H1 (cell line): Measurements from ENCODE around the gene TRABD2B. TPM values are rescaled to one million over a fixed set of nuclear protein-coding genes. Genes with fewer than 3 reads are reported as not detected.

ENCODE experiments used
- CTCF ChIA-PET: fragments of 300-600 bp; sonication (Branson Sonifier 250); formaldehyde crosslinking; loops from one replicate; lab custom pipeline; 2021; ENCODE audit not compliant: partially characterized antibody; lab: Charles Lee
- POLR2A ChIA-PET: fragments of 300-600 bp; sonication (Branson Sonifier 250); formaldehyde crosslinking; loops from one replicate; lab custom pipeline; 2021; ENCODE audit warnings: inconsistent platforms; ENCODE audit not compliant: partially characterized antibody; lab: Charles Lee
- DNase-seq, 2 experiments: peaks; one replicate each; pipeline versions ENCODE4 v3.0.0 to v3.0.0-alpha.2; 2010 to 2022; ENCODE audit warnings: low spot score in 2 of 2, low read depth in 1 of 2, mixed read lengths in 1 of 2
- FAIRE-seq: peaks from 2 replicates; lab custom pipeline; 2011; peaks lifted over from hg19 to GRCh38; lab: Jason Lieb, UNC
- H2AFZ ChIP-seq: 2 replicates; pipeline ENCODE4 v1.8.1; 2012; ENCODE audit warnings: low read length, inconsistent platforms
- H2AK5ac ChIP-seq: 2 replicates; pipeline ENCODE4 v1.6.1; 2013; ENCODE audit warnings: low read depth, low read length
- H2BK120ac ChIP-seq: replicated peaks from 2 replicates; pipeline ENCODE3; 2013; ENCODE audit warnings: low read depth, low read length, inconsistent platforms
- H2BK12ac ChIP-seq: 2 replicates; pipeline ENCODE4 v1.6.1; 2013; ENCODE audit warnings: low read depth, low read length
- H2BK15ac ChIP-seq: 2 replicates; pipeline ENCODE4 v1.6.1; 2013; ENCODE audit warnings: low read length
- H2BK20ac ChIP-seq: 2 replicates; pipeline ENCODE4 v1.6.1; 2013; ENCODE audit warnings: low read length
- H2BK5ac ChIP-seq: 2 replicates; pipeline ENCODE4 v1.6.1; 2013; ENCODE audit warnings: low read depth, low read length
- H3K14ac ChIP-seq: 2 replicates; pipeline ENCODE4 v1.6.1; 2013; ENCODE audit warnings: inconsistent platforms; ENCODE audit not compliant: insufficient read length
- H3K18ac ChIP-seq: 2 replicates; pipeline ENCODE4 v1.6.1; 2013; ENCODE audit warnings: low read length; ENCODE audit errors: extremely low read depth
- H3K23ac ChIP-seq: 2 replicates; pipeline ENCODE4 v1.6.1; 2013; ENCODE audit warnings: inconsistent platforms; ENCODE audit not compliant: insufficient read length
- H3K23me2 ChIP-seq: 2 replicates; pipeline ENCODE4 v1.6.1; 2013; ENCODE audit warnings: low read depth, low read length
- H3K27ac ChIP-seq: 2 replicates; pipeline ENCODE4 v1.6.1; 2011; ENCODE audit warnings: low read depth, low read length, inconsistent platforms
- H3K27me3 ChIP-seq, 4 experiments: replicated peaks in 1 of 4; 1 replicate in 1 of 4; 2 replicates in 3 of 4; pipeline versions ENCODE4 v1.6.1 to v1.8.1; 2011 to 2013; ENCODE audit warnings: low read length in 3 of 4, mild to moderate bottlenecking in 3 of 4, inconsistent platforms in 2 of 4, mixed read lengths in 2 of 4, moderate library complexity in 1 of 4; ENCODE audit not compliant: control insufficient read depth in 3 of 4, insufficient read depth in 3 of 4; ENCODE audit errors: extremely low read depth in 1 of 4
- H3K36me3 ChIP-seq, 4 experiments: 2 replicates each; pipeline versions ENCODE4 v1.6.1 to v1.8.1; 2011 to 2013; ENCODE audit warnings: mild to moderate bottlenecking in 4 of 4, low read length in 3 of 4, moderate library complexity in 2 of 4, control low read depth in 1 of 4, inconsistent platforms in 1 of 4; ENCODE audit not compliant: insufficient read depth in 4 of 4, control insufficient read depth in 2 of 4
- H3K4ac ChIP-seq: replicated peaks from 2 replicates; pipeline ENCODE3; 2013; ENCODE audit warnings: low read length, low read depth, mixed read lengths, inconsistent platforms; ENCODE audit not compliant: insufficient read length
- H3K4me1 ChIP-seq, 4 experiments: replicated peaks in 1 of 4; 1 replicate in 1 of 4; 2 replicates in 3 of 4; pipeline versions ENCODE4 v1.6.1 to v1.8.1; 2011 to 2013; ENCODE audit warnings: low read length in 3 of 4, inconsistent platforms in 2 of 4, mixed read lengths in 1 of 4; ENCODE audit not compliant: insufficient read depth in 4 of 4, control insufficient read depth in 3 of 4
- H3K4me2 ChIP-seq, 2 experiments: 2 replicates each; pipeline versions ENCODE4 v1.6.1 to v1.8.1; 2011 to 2013; ENCODE audit warnings: low read depth in 2 of 2, low read length in 2 of 2, control low read depth in 1 of 2, inconsistent platforms in 1 of 2, mild to moderate bottlenecking in 1 of 2; ENCODE audit not compliant: insufficient read depth in 1 of 2
- H3K4me3 ChIP-seq, 4 experiments: fragments of 200-600, 300-600 bp in 1 of 4; sonication (generic), shearing (Covaris generic), sonication (Bioruptor Twin) in 1 of 4; 2 replicates each; pipeline versions ENCODE4 v1.5.1 to v1.8.1; 2011 to 2016; ENCODE audit warnings: low read length in 4 of 4, low read depth in 3 of 4, control low read depth in 2 of 4, inconsistent platforms in 2 of 4, mild to moderate bottlenecking in 2 of 4, mixed read lengths in 1 of 4, moderate library complexity in 1 of 4; ENCODE audit not compliant: insufficient read depth in 2 of 4; ENCODE audit errors: extremely low read depth in 1 of 4
- H3K56ac ChIP-seq: replicated peaks from 2 replicates; pipeline ENCODE3; 2013; ENCODE audit warnings: low read depth, mild to moderate bottlenecking, mixed read lengths, low read length, inconsistent platforms; ENCODE audit not compliant: insufficient read length
- H3K79me1 ChIP-seq: 2 replicates; pipeline ENCODE4 v1.6.1; 2013; ENCODE audit warnings: low read depth, low read length, control low read depth
- H3K79me2 ChIP-seq, 2 experiments: 2 replicates each; pipeline versions ENCODE4 v1.6.1 to v1.8.1; 2012 to 2013; ENCODE audit warnings: low read length in 2 of 2, mild to moderate bottlenecking in 2 of 2, inconsistent platforms in 1 of 2; ENCODE audit not compliant: insufficient read depth in 2 of 2, control insufficient read depth in 1 of 2
- H3K9ac ChIP-seq, 4 experiments: replicated peaks in 1 of 4; 1 replicate in 1 of 4; 2 replicates in 3 of 4; pipeline versions ENCODE4 v1.6.1 to v1.8.1; 2011 to 2013; ENCODE audit warnings: low read depth in 3 of 4, low read length in 3 of 4, control low read depth in 2 of 4, mild to moderate bottlenecking in 2 of 4, moderate library complexity in 2 of 4, inconsistent platforms in 1 of 4; ENCODE audit errors: extremely low read depth in 1 of 4
- H3K9me3 ChIP-seq, 2 experiments: 2 replicates each; pipeline versions ENCODE4 v1.6.1 to v1.8.1; 2012 to 2013; ENCODE audit warnings: mild to moderate bottlenecking in 2 of 2, moderate library complexity in 2 of 2, control low read depth in 1 of 2, inconsistent platforms in 1 of 2, low read depth in 1 of 2, low read length in 1 of 2, mixed read lengths in 1 of 2; ENCODE audit not compliant: insufficient read depth in 2 of 2
- H4K20me1 ChIP-seq, 2 experiments: replicated peaks in 1 of 2; 2 replicates each; pipeline versions ENCODE3 to v1.8.1; 2011 to 2013; ENCODE audit warnings: inconsistent platforms in 2 of 2, low read length in 2 of 2, mild to moderate bottlenecking in 1 of 2; ENCODE audit not compliant: insufficient read depth in 2 of 2, control insufficient read depth in 1 of 2
- H4K5ac ChIP-seq: 2 replicates; pipeline ENCODE4 v1.6.1; 2013; ENCODE audit warnings: low read length, low read depth, mixed read lengths, inconsistent platforms; ENCODE audit not compliant: insufficient read length
- H4K8ac ChIP-seq: 2 replicates; pipeline ENCODE4 v1.8.0; 2013; ENCODE audit warnings: mild to moderate bottlenecking, moderate library complexity, low read length, inconsistent platforms; ENCODE audit not compliant: insufficient read depth; ENCODE audit errors: extremely low read depth
- H4K91ac ChIP-seq: replicated peaks from 2 replicates; pipeline ENCODE3; 2013; ENCODE audit warnings: low read length, mixed read lengths, inconsistent platforms; ENCODE audit not compliant: insufficient read length
- BACH1 ChIP-seq: IDR thresholded peaks from 2 replicates; pipeline ENCODE4 v1.6.1; 2012; ENCODE audit warnings: low read length, improper control_type of control experiment
- CBX5 ChIP-seq: fragments of 300-800, 300-1000 bp; sonication (generic); IDR thresholded peaks from 2 replicates; pipeline ENCODE4 v1.7.1; 2016; ENCODE audit warnings: antibody characterized with exemption, low read length, low read depth
- CBX8 ChIP-seq: fragments of 300-800, 300-1000 bp; sonication (generic); IDR thresholded peaks from 2 replicates; pipeline ENCODE4 v1.7.1; 2016; ENCODE audit warnings: low read depth, low read length, borderline replicate concordance
- EP300 ChIP-seq, 2 experiments: IDR thresholded peaks; 1 replicate in 1 of 2; 2 replicates in 1 of 2; pipeline ENCODE4 v1.6.1; 2011 to 2012; ENCODE audit warnings: low read depth in 2 of 2, low read length in 2 of 2, mild to moderate bottlenecking in 2 of 2, borderline replicate concordance in 1 of 2, inconsistent platforms in 1 of 2, moderate library complexity in 1 of 2
- HDAC2 ChIP-seq, 2 experiments: fragments of 300-600 bp in 1 of 2; sonication (generic) in 1 of 2; IDR thresholded peaks; 2 replicates each; pipeline ENCODE4 v1.6.1; 2011 to 2012; ENCODE audit warnings: low read depth in 2 of 2, low read length in 2 of 2, mild to moderate bottlenecking in 2 of 2, moderate library complexity in 2 of 2, borderline replicate concordance in 1 of 2, inconsistent platforms in 1 of 2
- POU5F1 ChIP-seq: IDR thresholded peaks from 2 replicates; pipeline ENCODE4 v1.6.1; 2011; ENCODE audit warnings: low read depth, mild to moderate bottlenecking, low read length, moderate library complexity
- RAD21 ChIP-seq, 2 experiments: IDR thresholded peaks in 1 of 2; conservative IDR thresholded peaks in 1 of 2; 2 replicates each; pipeline ENCODE4 v1.6.1; 2011; ENCODE audit warnings: low read depth in 2 of 2, low read length in 2 of 2, improper control_type of control experiment in 1 of 2, inconsistent platforms in 1 of 2, mild to moderate bottlenecking in 1 of 2, moderate library complexity in 1 of 2
- TBP ChIP-seq: IDR thresholded peaks from 2 replicates; pipeline ENCODE4 v1.6.1; 2011; ENCODE audit warnings: low read depth, low read length, improper control_type of control experiment
- TCF12 ChIP-seq: IDR thresholded peaks from 2 replicates; pipeline ENCODE4 v1.6.1; 2011; ENCODE audit warnings: low read depth, mild to moderate bottlenecking, low read length
- WGBS, 2 experiments: shearing (Covaris generic) in 1 of 2; methylation state at CpG; one replicate each; pipeline versions ENCODE4 v1.1.6 to v1.1.7; 2013 to 2015; ENCODE audit warnings: low lambda C conversion rate in 2 of 2, mixed read lengths in 2 of 2, inconsistent platforms in 1 of 2, low coverage in 1 of 2, missing lambda C conversion rate in 1 of 2; ENCODE audit not compliant: insufficient replicate concordance in 2 of 2, insufficient coverage in 1 of 2, insufficient read length in 1 of 2; ENCODE audit errors: extremely low coverage in 1 of 2, missing lambda C conversion rate in 1 of 2; 5-methylcytosine and 5-hydroxymethylcytosine counted together
- polyA plus RNA-seq, 7 experiments: library from polyadenylated mRNA; depleted of rRNA in 3 of 7; stranded (reverse) in 5 of 7; unstranded in 2 of 7; fragments of >200 nt in 5 of 7; fragments of 200-250 nt in 2 of 7; gene quantifications; 1 replicate in 5 of 7; 2 replicates in 1 of 7; 4 replicates in 1 of 7; pipeline versions ENCODE4 v1.2.1 to v1.2.3, GENCODE V29; 2011 to 2013; ENCODE audit warnings: missing spikeins in 2 of 7, mixed read lengths in 2 of 7
- total RNA-seq: library from RNA; stranded (reverse); fragmentation: NEBNext Ultra II Directional; extraction: Animal tissue kit (Norgen Biotek cat#: 25700); gene quantifications from 2 replicates; pipeline ENCODE4 v1.2.1, GENCODE V29; 2021

The TRABD2B gene
- total and polyA plus RNA-seq, 2 of the 8 experiments (the other 6 are each of a cell fraction or from before 2014, with no cell fraction given): 0.95 to 3.4 TPM

GRCh38 chr1:47780469-47780995 lies 216.7 kb downstream of the TRABD2B start:
- Histone ChIP-seq H3K14ac (no peak overlapping the region), H3K36me3 (no peaks in the 10 kb centered on the region), H3K4ac (no peak overlapping the region), H2AK5ac (no peak overlapping the region), H4K20me1 (no peaks in the 10 kb centered on the region), H3K79me2 (no peaks in the 10 kb centered on the region), H3K9me3 (no peaks in the 10 kb centered on the region), H4K5ac (no peak overlapping the region), H3K56ac (no peak overlapping the region), H3K79me1 (no peaks in the 10 kb centered on the region), H3K9ac (0 out of 7 replicates have a peak overlapping the region, but pooled peaks of 1 of the 4 experiments have one; percentile 2), H2BK120ac (no peak overlapping the region), H3K18ac (no peak overlapping the region), H4K91ac (no peak overlapping the region), H2BK12ac (no peak overlapping the region), H2AFZ (no peak overlapping the region), H3K27me3 (no peaks in the 10 kb centered on the region), H3K4me3 (no peak overlapping the region), H3K23me2 (0 out of 2 replicates have a peak, but pooled peaks cover 2% of the 10 kb centered on the region), H3K27ac (no peak overlapping the region), H4K8ac (no peak overlapping the region; the same call in 1 of the 2 replicates), H3K4me1 (peaks cover 0 to 17% (median 5%) of the 10 kb centered on the region in 4 experiments; a peak in 6 of 7 replicates), H2BK20ac (no peak overlapping the region), H3K23ac (no peak overlapping the region), H2BK5ac (no peak overlapping the region), H2BK15ac (no peak overlapping the region), H3K4me2 (no peak overlapping the region)
- no peak for FAIRE-seq
- 95% methylated on average over 8 of the region's 8 CpGs; no CpG with 5 or more reads in 1 of the 2 experiments for WGBS, 2 experiments
- no peak for DNase-seq
- CTCF ChIA-PET: interaction anchor here (0.8 to 1.5 kb wide), 4 partner anchors 12 to 218 kb away, joined by 3 to 5 read pairs (median 4); no protein-coding TSS in a partner anchor
- POLR2A ChIA-PET: no interaction called here
- TF ChIP-seq RAD21 (IDR thresholded peaks at IDR 0.05 in 1 of 2, conservative IDR thresholded peaks at IDR 0.05 in 1 of 2; ENCODE audit: low read depth in 2 of 2, low read length in 2 of 2): peak in 1 of 2 experiments; percentile 44; a peak in 1 of 4 replicates
- no peak for TF ChIP-seq HDAC2 (IDR thresholded peaks at IDR 0.05; ENCODE audit: borderline replicate concordance in 1 of 2, low read depth in 2 of 2, low read length in 2 of 2)
- TF ChIP-seq TCF12: no peak
- no peak for TF ChIP-seq BACH1
- TF ChIP-seq POU5F1: no peak
- TF ChIP-seq CBX8: no peak
- no peak for TF ChIP-seq CBX5
- no peak for TF ChIP-seq TBP
- no peak for TF ChIP-seq EP300 (IDR thresholded peaks at IDR 0.05; ENCODE audit: borderline replicate concordance in 1 of 2, low read depth in 2 of 2, low read length in 2 of 2)
